ENCODE results near the gene ADIPOQ. TPM values are rescaled to one million over a fixed set of nuclear protein-coding genes. Genes with fewer than 3 reads are reported as not detected.
"Not testable (repeated sequence)": the region's sequence is repeated elsewhere in the genome, so short reads cannot be mapped to it uniquely, and the experiment has no call there.

ADIPOQ gene
- total RNA-seq, 1 experiment from 2014 or later, result not detected

- DNase-seq (ENCODE audit: low read depth, low spot score); in situ Hi-C loops (cut with HindIII; ENCODE audit: low pct_unique_long_range_greater_than_20kb, low sequenced_read_pairs): not testable (repeated sequence)
These were observed 42.4 kb downstream of the ADIPOQ start for GRCh38 chr3:186884868-186885267.

- in situ Hi-C loops (cut with HindIII; ENCODE audit: low pct_unique_long_range_greater_than_20kb, low sequenced_read_pairs), result no loop called here
- DNase-seq (ENCODE audit: low read depth, low spot score), result peak; percentile 31
These were observed 43.9 kb downstream of the ADIPOQ start for GRCh38 chr3:186886202-186886981.

- DNase-seq (ENCODE audit: low read depth, low spot score); in situ Hi-C loops (cut with HindIII; ENCODE audit: low pct_unique_long_range_greater_than_20kb, low sequenced_read_pairs): not testable (repeated sequence)
These were observed 45.0 kb downstream of the ADIPOQ start for GRCh38 chr3:186887507-186887938.

GRCh38 chr3:186888569-186888968, 46.1 kb downstream of the ADIPOQ start:
- in situ Hi-C loops (cut with HindIII; ENCODE audit: low pct_unique_long_range_greater_than_20kb, low sequenced_read_pairs), result no loop called here

GRCh38 chr3:186889698-186890097, 47.2 kb downstream of the ADIPOQ start:
- DNase-seq (ENCODE audit: low read depth, low spot score); in situ Hi-C loops (cut with HindIII; ENCODE audit: low pct_unique_long_range_greater_than_20kb, low sequenced_read_pairs): not testable (repeated sequence)

More at GRCh38 chr3:186888569-186888968, 46.1 kb downstream of the ADIPOQ start:
- no peak for DNase-seq (ENCODE audit: low read depth, low spot score)

- no peak for DNase-seq (ENCODE audit: low read depth, low spot score)
- in situ Hi-C loops (cut with HindIII; ENCODE audit: low pct_unique_long_range_greater_than_20kb, low sequenced_read_pairs), result no loop called here
These were observed 48.4 kb downstream of the ADIPOQ start for GRCh38 chr3:186890911-186891310.

- in situ Hi-C loops (cut with HindIII; ENCODE audit: low pct_unique_long_range_greater_than_20kb, low sequenced_read_pairs), result not testable (repeated sequence)
These were observed 50.6 kb downstream of the ADIPOQ start for GRCh38 chr3:186893071-186893470.

GRCh38 chr3:186895406-186895805, 52.9 kb downstream of the ADIPOQ start:
- no peak for DNase-seq (ENCODE audit: low read depth, low spot score)
- in situ Hi-C loops (cut with HindIII; ENCODE audit: low pct_unique_long_range_greater_than_20kb, low sequenced_read_pairs), result no loop called here

More at GRCh38 chr3:186893071-186893470, 50.6 kb downstream of the ADIPOQ start:
- DNase-seq (ENCODE audit: low read depth, low spot score), result not testable (repeated sequence)

- no peak for DNase-seq (ENCODE audit: low read depth, low spot score)
- in situ Hi-C loops (cut with HindIII; ENCODE audit: low pct_unique_long_range_greater_than_20kb, low sequenced_read_pairs), result no loop called here
These were observed 53.5 kb downstream of the ADIPOQ start for GRCh38 chr3:186896006-186896405.

- DNase-seq (ENCODE audit: low read depth, low spot score), result no peak
- in situ Hi-C loops (cut with HindIII; ENCODE audit: low pct_unique_long_range_greater_than_20kb, low sequenced_read_pairs), result no loop called here
These were observed 54.4 kb downstream of the ADIPOQ start for GRCh38 chr3:186896875-186897274.

GRCh38 chr3:186901135-186901734, 58.7 kb downstream of the ADIPOQ start:
- no peak for DNase-seq (ENCODE audit: low read depth, low spot score)
- in situ Hi-C loops (cut with HindIII; ENCODE audit: low pct_unique_long_range_greater_than_20kb, low sequenced_read_pairs), result no loop called here

GRCh38 chr3:186902154-186902553, 59.6 kb downstream of the ADIPOQ start:
- in situ Hi-C loops (cut with HindIII; ENCODE audit: low pct_unique_long_range_greater_than_20kb, low sequenced_read_pairs), result no loop called here
- no peak for DNase-seq (ENCODE audit: low read depth, low spot score)

- in situ Hi-C loops (cut with HindIII; ENCODE audit: low pct_unique_long_range_greater_than_20kb, low sequenced_read_pairs), result no loop called here
- no peak for DNase-seq (ENCODE audit: low read depth, low spot score)
These were observed 60.2 kb downstream of the ADIPOQ start for GRCh38 chr3:186902713-186903112.

GRCh38 chr3:186903676-186904075, 61.2 kb downstream of the ADIPOQ start:
- in situ Hi-C loops (cut with HindIII; ENCODE audit: low pct_unique_long_range_greater_than_20kb, low sequenced_read_pairs); DNase-seq (ENCODE audit: low read depth, low spot score): not testable (repeated sequence)

GRCh38 chr3:186907075-186907474, 64.6 kb downstream of the ADIPOQ start:
- in situ Hi-C loops (cut with HindIII; ENCODE audit: low pct_unique_long_range_greater_than_20kb, low sequenced_read_pairs); DNase-seq (ENCODE audit: low read depth, low spot score): not testable (repeated sequence)

Data from SK-MEL-5 (cell line).